Erythroblast (primary cell): ENCODE measurements around the gene GMPR2.

ENCODE experiments used
- DNase-seq, 2 experiments: peaks; one replicate each; lab custom pipeline; 2025; lab: John Stamatoyannopoulos, UW
- GATA1 ChIP-seq: IDR thresholded peaks from 2 replicates; pipeline ENCODE4 v1.6.1; 2011; ENCODE audit warnings: low read depth, mild to moderate bottlenecking, control low read depth, low read length, moderate library complexity
- POLR2A ChIP-seq: IDR thresholded peaks from 2 replicates; pipeline ENCODE4 v1.6.1; 2011; ENCODE audit warnings: mild to moderate bottlenecking, low read length

GMPR2 gene

DNA sequence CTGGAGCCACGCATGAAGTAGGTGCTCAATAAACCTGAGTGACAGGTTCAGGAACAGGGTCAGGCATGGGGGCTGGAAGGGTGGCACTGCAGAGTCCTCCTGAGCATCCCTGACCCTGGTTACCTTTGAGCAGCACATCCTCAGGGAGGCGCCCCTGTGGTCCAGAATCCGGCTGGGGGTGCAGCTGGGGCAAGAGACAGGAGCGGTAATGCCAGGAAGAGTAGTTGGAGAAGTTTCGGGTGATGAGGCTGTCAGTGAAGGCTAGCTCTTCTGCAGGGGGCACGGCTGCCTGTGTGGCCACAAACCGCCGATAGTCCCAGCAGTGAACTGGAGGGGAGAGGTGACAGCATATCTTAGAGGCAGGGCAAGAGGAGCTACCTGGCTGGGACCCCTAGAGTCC, 36.6 kb downstream of the GMPR2 start:
- no peak for DNase-seq
- TF ChIP-seq POLR2A (no peak), GATA1 (no peak)

DNA sequence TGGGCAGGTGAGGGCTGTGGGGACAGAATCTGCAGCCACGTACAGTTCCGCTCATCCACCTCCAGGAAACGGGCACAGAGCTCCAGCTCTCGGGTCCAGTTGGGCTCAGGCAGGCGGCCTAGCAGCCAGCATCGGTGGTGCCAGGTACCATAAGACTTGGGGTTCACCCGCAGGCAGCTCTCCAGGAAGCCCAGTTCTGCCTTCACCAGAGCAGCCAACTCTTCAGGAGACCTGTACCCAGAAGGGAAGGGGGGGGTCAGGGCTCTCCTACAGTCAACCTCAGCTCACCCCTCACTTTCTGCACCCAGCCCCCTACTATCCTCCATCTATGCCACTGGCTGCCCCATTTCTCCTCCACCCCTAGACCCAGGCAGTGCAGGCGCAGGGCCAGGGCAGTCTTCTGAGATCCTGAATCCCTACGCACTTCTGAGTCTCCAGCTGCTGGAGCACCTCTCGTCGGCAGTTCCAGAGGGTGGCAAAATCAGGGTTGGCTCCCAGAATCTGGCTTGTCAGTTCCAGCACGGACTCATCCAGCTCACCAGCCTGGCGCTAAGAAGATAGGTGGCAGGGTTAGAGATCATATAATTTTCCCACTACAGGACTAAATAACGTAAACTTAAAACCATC, 37.3 kb downstream of the GMPR2 start:
- TF ChIP-seq GATA1: no peak
- TF ChIP-seq POLR2A: no peak

DNA sequence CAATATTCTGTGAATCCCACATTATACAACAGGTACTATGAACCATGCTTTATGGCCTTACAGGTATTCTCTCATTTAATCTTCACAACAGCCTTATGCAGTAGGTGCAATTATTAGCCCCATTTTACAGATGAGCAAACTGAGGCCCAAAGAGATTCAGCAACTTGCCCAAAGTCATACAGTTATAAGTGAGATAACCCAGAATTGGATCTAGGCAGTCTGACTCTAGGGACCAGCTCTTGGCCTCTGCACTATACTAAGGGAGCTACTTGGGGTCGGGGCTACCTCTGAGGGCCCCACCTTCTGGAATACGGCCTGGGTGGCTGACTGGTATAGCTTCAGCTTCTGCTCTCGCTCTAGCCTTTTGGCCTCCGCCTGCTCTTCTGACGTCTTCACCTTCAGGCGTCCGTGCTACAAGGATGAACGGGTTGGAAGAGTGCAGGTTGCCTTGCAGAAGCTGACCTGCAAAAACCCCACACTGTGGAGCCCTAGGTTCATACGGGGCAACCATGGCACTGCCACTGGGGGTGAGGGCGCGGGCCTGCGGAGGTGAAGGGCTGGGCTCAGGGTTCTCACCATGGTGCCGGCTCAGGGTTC, 37.9 kb downstream of the GMPR2 start:
- no peak for TF ChIP-seq POLR2A
- TF ChIP-seq GATA1: no peak
- no peak for DNase-seq

More for the DNA sequence above, 37.3 kb downstream of the GMPR2 start:
- DNase-seq: no peak

DNA sequence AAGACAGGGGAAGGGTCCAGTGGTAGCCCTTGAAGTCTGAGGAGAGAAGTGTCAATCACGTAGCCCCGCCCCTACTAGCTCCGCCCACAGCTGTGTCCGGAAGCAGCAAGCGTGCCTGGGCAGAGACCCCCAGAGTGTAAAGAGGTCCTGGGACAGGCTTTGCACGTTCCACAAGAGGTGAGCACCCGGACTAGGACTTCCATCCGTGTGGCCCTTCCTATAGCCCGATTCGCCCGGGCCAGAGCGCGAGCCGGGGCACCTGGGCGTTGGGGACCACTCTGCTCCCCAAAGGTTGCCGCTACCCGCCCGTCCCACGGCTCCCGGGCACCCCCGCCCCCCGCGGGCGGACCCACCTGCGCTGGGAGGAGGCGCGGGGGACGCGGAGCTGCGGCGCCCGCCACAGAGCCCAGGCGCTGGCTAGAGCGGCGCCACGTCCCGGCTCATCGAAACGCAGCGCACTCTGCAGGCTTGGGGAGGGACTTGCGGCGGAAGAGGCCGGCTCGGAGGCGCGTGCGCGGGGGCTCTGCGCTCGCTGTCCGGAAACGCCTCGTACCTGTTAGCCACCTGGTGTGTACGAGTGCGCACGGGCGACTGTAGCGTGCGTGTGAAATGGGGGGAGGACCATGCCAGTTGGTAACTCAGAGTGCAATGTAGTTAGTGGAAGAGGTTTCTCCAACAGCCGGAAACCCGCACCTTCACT, 38.6 kb downstream of the GMPR2 start, which contains the start of gene RABGGTA:
Gene RABGGTA, minus strand, starts transcription at position 464 of the 700 bp plus-strand sequence. CDS start 482 bp downstream, outside the sequence.
- DNase-seq: peak; percentile 93 to 96
- TF ChIP-seq GATA1 (no peak), POLR2A (peak; percentile 81)

DNA sequence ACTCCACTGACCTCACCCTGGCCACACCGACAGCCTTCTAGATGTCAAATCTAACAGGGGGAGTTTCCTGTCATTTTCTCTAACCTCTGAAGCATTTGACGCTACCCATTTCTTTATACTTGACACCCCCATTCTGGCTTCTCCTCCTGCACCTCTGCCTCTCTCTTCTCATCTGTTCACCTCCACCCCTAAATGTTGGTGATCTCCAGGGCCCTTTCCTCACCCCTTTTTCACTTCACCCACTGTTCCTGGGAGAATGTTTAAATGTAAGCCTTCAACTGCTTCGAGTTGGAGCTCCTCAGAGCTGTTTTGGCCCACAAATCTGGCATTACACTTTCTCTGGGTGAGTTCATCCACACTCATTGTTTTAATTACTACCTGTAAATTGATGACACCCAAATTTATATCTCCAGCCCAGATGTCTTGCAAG, 39.1 kb downstream of the GMPR2 start:
- peak; percentile 52 for TF ChIP-seq POLR2A
- no peak for TF ChIP-seq GATA1
- no peak for DNase-seq

DNA sequence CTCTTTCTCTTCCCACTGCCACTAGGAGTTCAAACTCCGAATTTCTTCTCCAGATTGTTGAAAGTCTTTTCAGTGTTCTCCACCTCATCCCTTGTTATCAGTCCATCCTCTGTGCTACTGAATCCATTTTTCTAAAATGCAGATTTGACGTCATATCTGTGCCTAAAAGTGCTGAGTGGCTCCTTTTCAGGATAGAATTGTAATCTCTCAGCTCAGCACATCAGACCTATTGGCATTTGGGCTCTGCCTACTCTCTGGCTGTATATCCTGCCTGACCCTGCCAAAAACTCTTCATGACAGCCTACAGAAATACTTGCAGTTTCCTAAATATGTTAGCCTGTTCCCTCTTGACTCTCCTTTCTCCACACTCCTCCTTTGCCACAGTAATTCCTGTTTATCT, 39.7 kb downstream of the GMPR2 start:
- TF ChIP-seq GATA1 (no peak), POLR2A (no peak)
- no peak for DNase-seq

DNA sequence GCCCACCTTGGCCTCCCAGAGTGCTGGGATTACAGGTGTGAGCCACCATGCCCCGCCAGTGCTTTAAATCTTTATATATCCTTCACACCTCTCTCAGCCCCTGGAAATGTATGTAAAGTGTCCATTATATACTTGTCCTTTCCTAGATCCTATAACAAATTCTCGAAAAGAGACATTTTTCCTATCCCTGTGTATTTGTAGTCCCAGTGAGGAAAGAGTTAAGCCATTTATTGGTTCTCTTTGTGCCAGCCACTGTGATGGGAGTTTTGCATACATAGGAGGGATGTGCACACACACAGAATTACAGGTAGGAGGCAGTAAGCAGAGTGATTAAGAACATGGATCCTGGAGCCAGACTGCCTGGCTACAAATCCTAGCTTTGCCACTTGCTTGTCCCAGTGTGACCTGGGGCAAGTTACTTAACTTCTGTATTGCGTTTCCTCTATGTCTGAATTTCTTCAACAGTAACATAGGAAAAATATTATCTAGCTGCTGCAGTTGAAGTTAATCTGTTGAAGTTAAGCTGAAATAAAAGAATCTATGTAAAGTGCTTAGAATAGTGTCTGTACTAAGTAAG, 40.8 kb downstream of the GMPR2 start:
- DNase-seq: peak; percentile 23
- TF ChIP-seq POLR2A: no peak
- no peak for TF ChIP-seq GATA1

DNA sequence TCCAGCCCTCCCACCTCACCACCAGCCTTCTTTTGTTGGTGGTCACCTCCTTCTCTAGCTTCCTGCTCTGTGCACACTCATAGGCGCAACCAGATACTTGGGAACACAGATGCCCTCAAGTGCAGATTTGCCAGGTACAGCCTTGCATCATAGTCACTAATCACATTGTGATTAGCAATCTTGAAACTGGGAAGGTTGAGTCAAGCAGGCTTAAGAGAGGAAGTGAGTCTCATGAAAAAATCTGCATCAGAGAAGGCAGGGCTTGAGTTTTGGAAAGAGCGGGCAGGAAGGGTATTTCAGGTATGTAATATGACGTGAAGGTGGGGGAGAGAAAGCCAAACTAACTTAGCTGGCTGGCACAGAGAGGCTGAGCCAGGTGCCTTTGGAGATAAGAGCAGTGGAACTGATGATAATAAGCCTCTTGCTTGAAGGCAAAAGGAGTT, 41.4 kb downstream of the GMPR2 start:
- no peak for TF ChIP-seq GATA1
- TF ChIP-seq POLR2A: no peak
- peak; percentile 56 to 74 for DNase-seq

DNA sequence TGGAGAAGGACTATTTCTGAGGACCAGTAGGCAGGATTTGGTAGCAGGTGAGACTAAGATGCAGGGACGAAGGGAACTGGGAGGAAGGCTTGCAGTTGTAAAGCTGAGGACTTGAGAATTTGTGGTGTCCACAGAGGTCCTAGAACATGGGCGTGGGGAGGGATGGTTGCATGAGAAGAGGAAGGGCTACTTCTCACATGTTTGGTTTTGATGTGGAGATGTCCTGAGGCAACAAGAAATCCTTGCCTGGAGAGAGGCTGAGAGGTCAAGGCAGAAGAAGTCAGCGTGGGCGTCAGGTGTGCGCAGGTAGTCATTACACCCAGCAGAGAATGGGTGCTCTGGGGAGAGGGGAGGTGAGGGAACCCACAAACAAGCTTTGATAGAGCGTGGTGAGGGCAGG, 44.3 kb downstream of the GMPR2 start:
- DNase-seq: no peak

DNA sequence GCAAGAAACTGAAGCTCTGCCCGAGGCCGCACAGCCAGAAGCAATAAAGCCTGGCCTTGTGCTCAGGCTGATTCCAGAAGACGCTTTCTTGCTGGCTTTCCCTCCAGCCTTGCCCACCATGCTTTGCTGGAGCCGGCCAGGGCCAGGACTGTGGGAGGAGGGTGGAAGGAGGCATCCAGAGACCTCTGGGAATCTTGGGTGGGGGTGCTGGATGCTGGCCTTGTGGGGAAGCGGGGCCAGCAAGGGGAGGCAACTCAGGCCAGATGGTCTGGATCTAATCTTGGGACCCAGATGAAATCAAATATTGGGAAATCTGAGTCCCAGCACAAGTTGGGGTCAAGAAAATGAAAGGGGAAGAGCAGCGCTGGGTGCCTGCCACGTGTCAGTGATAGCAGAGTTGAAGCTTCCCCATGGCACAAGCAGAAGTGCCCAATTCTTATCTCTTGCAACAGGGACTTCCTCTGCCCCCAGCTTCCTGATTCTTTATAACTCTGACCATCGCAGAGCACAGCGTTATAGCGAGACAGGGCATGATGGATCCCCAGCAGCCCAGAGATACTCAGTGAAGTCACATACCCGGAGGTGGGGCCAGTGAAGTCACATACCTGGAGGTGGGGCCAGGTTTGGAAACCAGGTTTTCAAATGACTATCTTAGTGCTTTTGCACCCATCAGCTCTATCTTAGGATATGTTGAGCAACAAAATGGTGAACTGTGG, 45.0 kb downstream of the GMPR2 start:
- DNase-seq: no peak
- TF ChIP-seq GATA1: no peak
- no peak for TF ChIP-seq POLR2A

More for the DNA sequence above, 44.3 kb downstream of the GMPR2 start:
- TF ChIP-seq POLR2A (no peak), GATA1 (no peak)

DNA sequence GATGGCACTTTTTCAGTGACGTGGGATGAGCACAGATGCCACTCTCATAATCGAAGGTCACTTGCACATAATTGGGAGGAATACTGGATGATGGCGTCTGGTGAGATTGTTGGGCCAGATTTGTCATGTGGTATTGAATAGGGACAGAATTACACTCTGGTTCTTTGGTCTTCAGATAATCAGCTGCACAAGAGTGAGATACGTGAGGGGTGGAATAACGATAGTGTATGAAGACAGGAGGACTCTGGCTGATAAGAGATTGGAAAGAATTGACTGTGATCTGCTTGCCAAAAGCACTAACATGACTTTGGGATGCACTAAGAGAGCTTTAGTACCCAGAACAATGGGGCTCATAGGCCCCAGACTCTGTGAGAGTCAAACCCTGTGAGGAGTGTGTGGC, 45.7 kb downstream of the GMPR2 start:
- peak in 1 of 2 experiments; percentile 64 for DNase-seq
- no peak for TF ChIP-seq GATA1
- no peak for TF ChIP-seq POLR2A

DNA sequence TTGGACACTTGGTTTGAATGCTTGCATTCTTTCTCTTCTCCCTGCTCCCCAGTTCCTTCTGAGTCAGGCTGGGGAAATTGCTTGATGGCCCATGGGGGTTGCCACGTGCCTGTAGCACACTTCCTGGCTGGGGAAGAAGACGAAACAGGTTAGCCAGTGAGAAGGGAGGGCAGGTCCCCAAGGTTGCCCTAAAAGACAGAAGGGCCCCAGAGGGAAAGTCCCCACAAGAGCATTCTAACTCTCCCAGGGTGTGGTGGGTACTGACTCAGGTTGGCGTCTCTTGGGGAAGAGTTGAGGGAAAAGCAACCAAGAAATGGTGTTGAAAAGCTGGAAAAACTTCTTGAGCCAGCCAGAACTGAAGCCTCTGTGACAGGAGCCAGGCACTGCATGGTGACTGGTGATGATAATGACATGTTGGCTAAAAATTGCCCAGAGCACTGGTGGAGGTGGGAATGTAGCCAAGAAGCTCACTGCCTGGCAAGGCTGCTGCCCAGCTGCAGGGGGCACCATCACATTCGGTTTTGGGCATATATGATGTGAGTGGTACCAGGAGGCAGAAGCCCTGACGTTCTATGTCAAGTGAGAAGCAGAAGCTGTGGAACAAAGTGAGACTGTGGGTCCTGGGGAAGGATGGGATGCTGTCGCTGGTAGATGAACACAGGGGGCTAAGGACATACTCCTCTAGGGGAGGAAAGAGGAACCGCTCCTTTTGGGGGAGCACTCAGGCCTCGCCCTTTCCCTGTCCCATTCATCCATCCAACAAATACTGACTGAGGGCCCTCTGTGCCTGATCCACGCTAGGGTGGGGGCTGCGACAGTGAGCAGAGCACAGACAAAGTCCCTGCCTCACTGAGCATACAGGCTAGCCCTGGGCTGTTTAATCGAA, 46.8 kb downstream of the GMPR2 start:
- TF ChIP-seq GATA1 (no peak), POLR2A (no peak)
- no peak for DNase-seq

DNA sequence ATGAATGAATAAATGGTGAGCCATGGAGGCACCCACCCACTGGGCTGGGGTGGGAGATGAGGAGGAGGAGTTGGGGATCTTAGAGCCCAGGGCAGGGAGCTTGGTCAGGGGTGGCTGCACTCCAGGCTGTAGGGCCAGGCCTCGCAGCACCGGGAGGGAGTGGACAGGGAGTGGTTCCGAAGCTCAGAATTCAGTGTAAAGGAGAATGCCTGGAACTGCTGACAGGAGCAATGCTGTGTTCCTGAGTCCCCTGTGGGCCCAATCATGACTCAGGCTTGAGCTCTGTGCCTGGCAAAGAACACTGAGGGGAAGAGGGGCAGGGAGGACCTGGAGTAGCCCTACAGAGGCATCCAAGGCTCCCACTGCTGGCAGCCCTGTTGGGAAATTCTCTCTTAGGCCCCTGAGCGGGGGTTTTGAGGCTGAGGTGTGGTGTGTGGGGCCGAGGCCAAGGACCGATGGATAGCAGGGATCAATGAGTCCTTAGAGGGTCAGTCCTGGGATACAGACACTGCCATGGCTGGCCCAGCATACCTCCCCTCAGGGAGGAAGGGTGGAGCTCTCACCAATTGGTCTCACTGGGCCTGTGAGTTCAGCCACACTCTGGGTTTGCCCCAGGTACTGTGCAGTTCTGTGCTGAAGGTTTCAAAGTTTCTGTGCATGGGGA, 48.2 kb downstream of the GMPR2 start:
- DNase-seq: no peak
- no peak for TF ChIP-seq GATA1
- TF ChIP-seq POLR2A: no peak
